ENCODE measurements around the gene MRI1. TPM values are rescaled to one million over a fixed set of nuclear protein-coding genes. Genes with fewer than 3 reads are reported as not detected.
"Not testable (repeated sequence)": the region's sequence is repeated elsewhere in the genome, so short reads cannot be mapped to it uniquely, and the experiment has no call there.

The MRI1 gene
- total RNA-seq, 1 experiment from 2014 or later, result 65.2 TPM

- no peak for DNase-seq (ENCODE audit: low read depth)
Measured at GRCh38 chr19:13761423-13761822, 2.9 kb upstream of the MRI1 start.

- no peak for DNase-seq (ENCODE audit: low read depth)
Measured at GRCh38 chr19:13762635-13763235, 1.6 kb upstream of the MRI1 start.

GRCh38 chr19:13763265-13763664, 1.1 kb upstream of the MRI1 start:
- no peak for DNase-seq (ENCODE audit: low read depth)

- no peak for DNase-seq (ENCODE audit: low read depth)
Measured at GRCh38 chr19:13764821-13765394, 586 bp downstream of the MRI1 start.

GRCh38 chr19:13765395-13766094, 1.2 kb downstream of the MRI1 start:
- DNase-seq (ENCODE audit: low read depth), result no peak

GRCh38 chr19:13766095-13766481, 1.8 kb downstream of the MRI1 start:
- no peak for DNase-seq (ENCODE audit: low read depth)

GRCh38 chr19:13768510-13768909, 4.2 kb downstream of the MRI1 start:
- DNase-seq (ENCODE audit: low read depth), result no peak

- DNase-seq (ENCODE audit: low read depth), result no peak
Measured at GRCh38 chr19:13770013-13770635, 5.8 kb downstream of the MRI1 start.

GRCh38 chr19:13774217-13775191, 10.2 kb downstream of the MRI1 start, which contains the start of gene C19orf53:
TSS of gene C19orf53 (plus strand) at chr19:13774456. CDS start at chr19:13774478, 22 bp downstream.
- peak; percentile 94 for DNase-seq (ENCODE audit: low read depth)

- no peak for DNase-seq (ENCODE audit: low read depth)
Measured at GRCh38 chr19:13778398-13778797, 14.1 kb downstream of the MRI1 start.

GRCh38 chr19:13778847-13779246, 14.5 kb downstream of the MRI1 start:
- no peak for DNase-seq (ENCODE audit: low read depth)

- DNase-seq (ENCODE audit: low read depth), result not testable (repeated sequence)
Measured at GRCh38 chr19:13779794-13780193, 15.5 kb downstream of the MRI1 start.

GRCh38 chr19:13781547-13781946, 17.2 kb downstream of the MRI1 start:
- peak; percentile 86 for DNase-seq (ENCODE audit: low read depth)

- DNase-seq (ENCODE audit: low read depth), result no peak
Measured at GRCh38 chr19:13782537-13782936, 18.2 kb downstream of the MRI1 start.

GRCh38 chr19:13783565-13784500, 19.5 kb downstream of the MRI1 start:
- DNase-seq (ENCODE audit: low read depth), result no peak

- DNase-seq (ENCODE audit: low read depth), result peak; percentile 81
Measured at GRCh38 chr19:13784731-13785452, 20.6 kb downstream of the MRI1 start.

GRCh38 chr19:13788991-13789390, 24.7 kb downstream of the MRI1 start:
- no peak for DNase-seq (ENCODE audit: low read depth)

GRCh38 chr19:13790354-13790753, 26.0 kb downstream of the MRI1 start:
- peak; percentile 31 for DNase-seq (ENCODE audit: low read depth)

- not testable (repeated sequence) for DNase-seq (ENCODE audit: low read depth)
Measured at GRCh38 chr19:13793317-13793716, 29.0 kb downstream of the MRI1 start.

GRCh38 chr19:13794398-13794756, 30.1 kb downstream of the MRI1 start:
- DNase-seq (ENCODE audit: low read depth), result peak; percentile 91

Data from Daoy (cell line).